B cell (primary cell): ENCODE measurements around the gene LUC7L.

ENCODE experiments used
- CTCF ChIP-seq: fragments of 200-600 bp; IDR thresholded peaks from one replicate; pipeline ENCODE4 v1.8.0; 2022; ENCODE audit warnings: antibody characterized with exemption, mild to moderate bottlenecking
- EZH2 ChIP-seq: IDR thresholded peaks from 2 replicates; pipeline ENCODE4 v1.6.1; 2012; ENCODE audit warnings: borderline replicate concordance, low read depth, mild to moderate bottlenecking, moderate library complexity, low read length; ENCODE audit not compliant: insufficient read depth, poor library complexity, severe bottlenecking

DNA sequence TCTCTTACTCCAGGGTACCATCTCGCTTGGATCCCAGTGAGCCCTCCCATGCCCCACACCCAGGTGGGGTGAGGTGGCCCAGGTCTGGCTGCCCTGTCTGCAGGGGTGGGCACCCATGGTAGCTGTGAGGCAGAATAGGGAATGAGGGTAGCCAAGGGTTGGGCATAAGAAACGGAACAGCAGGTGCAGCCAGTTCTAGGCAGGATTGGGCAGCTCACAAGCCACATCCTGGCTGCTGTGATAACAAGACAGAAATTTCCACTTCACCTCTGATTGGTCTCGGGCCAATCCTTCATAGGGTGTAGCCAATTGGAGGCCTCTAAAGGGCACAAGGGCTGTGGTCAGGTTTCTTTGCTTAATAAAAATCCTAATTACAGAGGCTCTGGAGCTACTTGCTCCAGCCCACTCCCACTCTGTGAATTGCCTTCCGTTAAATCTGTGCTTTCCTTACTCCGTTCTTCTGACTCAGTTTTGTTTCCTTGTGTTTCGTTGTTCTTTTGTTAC lies 49.7 kb upstream of the LUC7L start:
- TF ChIP-seq CTCF (no peak), EZH2 (no peak)
